Upper lobe of left lung (tissue), 4 donors: ENCODE data around the gene ZNF484.

Source experiments
- POLR2A ChIP-seq, 4 donors: fragments of 450-650 bp; IDR thresholded peaks; one replicate each; pipeline ENCODE4 v1.5.1; 2016 to 2017; ENCODE audit warnings: antibody characterized with exemption in 4 of 4, mild to moderate bottlenecking in 2 of 4
- POLR2AphosphoS5 ChIP-seq, 2 donors: sonication (generic); formaldehyde crosslinking; IDR thresholded peaks; one replicate each; pipeline ENCODE4 v1.5.1; 2017; ENCODE audit warnings: antibody characterized with exemption in 2 of 2

DNA sequence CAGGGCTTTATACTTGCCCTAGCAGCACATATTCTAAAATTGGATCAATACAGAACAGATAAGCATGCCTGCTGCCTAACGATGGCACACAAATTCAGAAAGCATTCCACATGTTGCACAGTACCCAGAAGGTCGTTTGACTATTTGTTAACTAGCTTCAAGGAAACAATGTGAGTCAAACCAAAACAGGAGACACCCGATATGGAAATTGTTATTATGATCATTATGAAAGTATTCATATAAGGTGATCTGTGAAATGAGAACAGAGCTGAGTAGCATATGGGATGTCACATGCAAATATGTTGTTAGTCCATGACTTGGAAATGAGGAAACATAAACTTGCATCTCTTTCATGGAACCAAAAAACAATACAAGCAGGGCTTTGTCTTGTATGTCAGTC lies 56.9 kb downstream of the ZNF484 start:
- TF ChIP-seq POLR2A (IDR thresholded peaks at IDR 0.05) (no peak), POLR2AphosphoS5 (IDR thresholded peaks at IDR 0.05) (no peak)
